Measurements from ENCODE around the gene DDT.

DNA sequence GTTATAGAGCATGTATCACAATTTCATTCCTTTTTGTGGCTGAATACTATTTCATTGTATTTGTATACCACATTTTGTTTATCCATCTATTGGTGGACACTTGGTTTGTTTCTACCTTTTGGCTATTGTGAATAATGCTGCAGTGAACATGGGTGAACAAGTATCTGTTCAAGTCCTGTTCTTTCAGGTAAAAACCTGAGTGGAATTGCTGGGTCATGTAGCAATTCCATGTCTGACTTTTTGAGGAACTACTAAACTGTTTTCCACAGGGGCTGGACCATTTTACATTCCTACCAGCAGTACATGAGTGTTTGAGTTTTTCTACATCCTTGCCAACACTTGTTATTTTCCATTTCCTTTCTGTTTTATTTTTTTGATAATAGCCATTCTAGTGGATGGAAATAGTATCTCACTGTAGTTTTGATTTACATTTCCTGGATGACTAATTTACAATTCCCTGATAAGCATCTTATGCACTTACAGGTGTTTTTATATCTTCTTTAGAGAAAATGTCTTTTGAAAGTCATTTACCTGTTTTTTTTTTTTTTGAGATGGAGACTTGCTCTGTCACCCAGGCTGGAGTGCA is 49.1 kb upstream of the DDT start:
- TF ChIP-seq EZH2 (IDR thresholded peaks at IDR 0.05; ENCODE audit: low read depth) (no peak), CTCF (conservative IDR thresholded peaks at IDR 0.05) (no peak)

Measured in PC-9 (cell line).